ENCODE data around the gene SELENOF. TPM values are rescaled to one million over a fixed set of nuclear protein-coding genes. Genes with fewer than 3 reads are reported as not detected.

SELENOF gene
- total RNA-seq, 1 donor from 2014 or later: 187 TPM

- intact Hi-C loops (cut with micrococcal nuclease): loop anchor here (10.0 kb wide), 1 partner anchor 48 kb away; the partner anchor contains the start of genes HS2ST1 and SELENOF
- Mint-ChIP-seq H3K4me3 (ENCODE audit: low read depth) (no peak overlapping the region), H3K27me3 (ENCODE audit: low read depth) (no peaks in the 10 kb centered on the region), H3K4me1 (ENCODE audit: low read depth) (peaks cover 12% of the 10 kb centered on the region), H3K27ac (no peak overlapping the region), H3K9me3 (no peaks in the 10 kb centered on the region), H3K36me3 (ENCODE audit: low read depth) (peaks cover 20% of the 10 kb centered on the region)
- DNase-seq (ENCODE audit: low spot score): no peak
These were observed 47.3 kb downstream of the SELENOF start for GRCh38 chr1:86866665-86867064.

DNA sequence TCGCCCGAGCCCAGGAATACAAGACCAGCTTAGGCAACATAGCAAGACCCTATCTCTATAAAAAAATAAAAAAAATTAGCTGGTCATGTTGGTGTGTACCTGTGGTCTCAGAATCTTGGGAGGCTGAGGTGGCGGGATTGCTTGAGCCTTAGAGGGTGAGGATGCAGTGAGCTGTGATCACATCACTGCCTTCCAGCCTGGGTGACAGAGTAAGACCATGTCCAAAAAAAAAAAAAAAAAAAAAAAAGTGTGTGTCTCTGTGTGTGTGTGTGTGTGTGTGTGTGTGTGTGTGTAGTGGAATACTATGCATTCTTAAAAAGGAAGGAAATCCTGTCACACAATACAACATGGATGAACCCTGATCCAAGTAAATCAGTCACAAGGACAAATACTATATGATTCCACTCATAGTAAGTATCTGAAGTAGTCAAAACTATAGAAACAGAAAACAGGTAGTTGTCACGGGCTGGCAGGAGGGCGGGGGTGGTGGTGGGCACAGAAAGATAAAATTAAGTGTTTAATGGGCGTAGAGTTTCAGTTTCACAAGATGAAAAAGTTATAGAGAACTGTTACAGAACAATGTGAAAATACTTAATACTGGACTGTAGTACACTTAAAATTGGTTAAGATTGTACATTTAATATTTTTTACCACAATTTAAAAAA, 47.8 kb downstream of the SELENOF start:
- H3K36me3 Mint-ChIP-seq (ENCODE audit: low read depth): peaks cover 20% of the 10 kb centered on the region
- H3K4me1 Mint-ChIP-seq (ENCODE audit: low read depth): peaks cover 12% of the 10 kb centered on the region
- intact Hi-C loops (cut with micrococcal nuclease): loop anchor here (10.0 kb wide), 1 partner anchor 49 kb away; the partner anchor contains the start of genes HS2ST1 and SELENOF
- H3K27ac Mint-ChIP-seq: no peak overlapping the region
- no peak overlapping the region for H3K4me3 Mint-ChIP-seq (ENCODE audit: low read depth)
- DNase-seq (ENCODE audit: low spot score): no peak
- no peaks in the 10 kb centered on the region for H3K27me3 Mint-ChIP-seq (ENCODE audit: low read depth)
- H3K9me3 Mint-ChIP-seq: no peaks in the 10 kb centered on the region

- no peak for DNase-seq (ENCODE audit: low spot score)
- Mint-ChIP-seq H3K27ac (no peak overlapping the region), H3K9me3 (no peaks in the 10 kb centered on the region), H3K27me3 (ENCODE audit: low read depth) (no peaks in the 10 kb centered on the region), H3K4me3 (ENCODE audit: low read depth) (no peak overlapping the region), H3K36me3 (ENCODE audit: low read depth) (peaks cover 23% of the 10 kb centered on the region), H3K4me1 (ENCODE audit: low read depth) (peaks cover 5% of the 10 kb centered on the region)
- intact Hi-C loops (cut with micrococcal nuclease): loop anchor here (10.0 kb wide), 1 partner anchor 52 kb away; the partner anchor contains the start of genes HS2ST1 and SELENOF
These were observed 51.0 kb downstream of the SELENOF start for GRCh38 chr1:86862920-86863319.

DNA sequence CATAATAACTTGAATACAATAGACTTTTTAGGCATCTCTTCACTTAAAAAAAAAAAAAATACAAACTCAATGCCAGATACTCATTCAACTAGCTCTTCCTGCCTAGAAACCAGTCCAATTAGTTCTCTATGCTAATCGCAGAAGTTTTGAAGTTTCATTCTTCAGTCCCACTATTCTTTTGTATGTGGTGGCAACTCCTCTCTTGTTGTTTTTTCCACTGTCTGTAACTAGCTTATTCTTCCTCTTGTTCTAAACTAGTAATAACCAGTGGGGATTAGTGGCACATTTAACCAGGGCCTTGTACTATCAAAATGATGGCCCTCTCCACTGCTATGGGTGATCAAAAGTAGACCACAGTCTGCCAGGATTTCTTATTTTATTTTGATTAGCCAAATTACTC, 52.5 kb downstream of the SELENOF start:
- H3K4me3 Mint-ChIP-seq (ENCODE audit: low read depth): no peak overlapping the region
- H3K9me3 Mint-ChIP-seq: no peaks in the 10 kb centered on the region
- no peak overlapping the region for H3K27ac Mint-ChIP-seq
- peaks cover 4% of the 10 kb centered on the region for H3K4me1 Mint-ChIP-seq (ENCODE audit: low read depth)
- intact Hi-C loops (cut with micrococcal nuclease): loop anchor here (10.0 kb wide), 1 partner anchor 53 kb away; the partner anchor contains the start of genes HS2ST1 and SELENOF
- H3K27me3 Mint-ChIP-seq (ENCODE audit: low read depth): no peaks in the 10 kb centered on the region
- peaks cover 18% of the 10 kb centered on the region for H3K36me3 Mint-ChIP-seq (ENCODE audit: low read depth)
- DNase-seq (ENCODE audit: low spot score): no peak

GRCh38 chr1:86860424-86860823, 53.5 kb downstream of the SELENOF start:
- intact Hi-C loops (cut with micrococcal nuclease): loop anchor here (10.0 kb wide), 1 partner anchor 54 kb away; the partner anchor contains the start of genes HS2ST1 and SELENOF
- no peak overlapping the region for H3K4me3 Mint-ChIP-seq (ENCODE audit: low read depth)
- no peaks in the 10 kb centered on the region for H3K27me3 Mint-ChIP-seq (ENCODE audit: low read depth)
- no peak for DNase-seq (ENCODE audit: low spot score)
- H3K36me3 Mint-ChIP-seq (ENCODE audit: low read depth): peaks cover 13% of the 10 kb centered on the region
- H3K4me1 Mint-ChIP-seq (ENCODE audit: low read depth): no peaks in the 10 kb centered on the region
- no peaks in the 10 kb centered on the region for H3K9me3 Mint-ChIP-seq
- H3K27ac Mint-ChIP-seq: no peak overlapping the region

DNA sequence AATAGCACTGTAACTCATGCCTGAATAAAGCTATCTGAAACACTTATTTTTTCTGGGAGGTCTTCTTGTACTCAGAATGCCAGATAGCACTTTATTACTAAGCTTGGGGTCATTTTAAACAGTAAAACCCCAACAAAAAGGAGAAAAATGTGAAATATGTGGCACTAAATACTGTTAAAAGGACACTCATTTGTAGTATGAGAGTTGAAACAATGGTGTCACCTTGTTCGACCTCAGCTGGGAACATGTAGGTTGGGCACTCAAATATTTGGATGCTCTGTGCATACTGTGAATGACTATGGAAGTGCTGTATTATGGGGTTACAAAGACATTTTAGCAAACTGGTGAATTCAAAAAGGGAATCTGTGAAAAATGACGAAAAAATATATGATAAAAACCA, 53.9 kb downstream of the SELENOF start:
- H3K4me3 Mint-ChIP-seq (ENCODE audit: low read depth): no peak overlapping the region
- no peak overlapping the region for H3K27ac Mint-ChIP-seq
- peaks cover 13% of the 10 kb centered on the region for H3K36me3 Mint-ChIP-seq (ENCODE audit: low read depth)
- H3K9me3 Mint-ChIP-seq: no peaks in the 10 kb centered on the region
- no peaks in the 10 kb centered on the region for H3K4me1 Mint-ChIP-seq (ENCODE audit: low read depth)
- no peak for DNase-seq (ENCODE audit: low spot score)
- intact Hi-C loops (cut with micrococcal nuclease): loop anchor here (10.0 kb wide), 1 partner anchor 55 kb away; the partner anchor contains the start of genes HS2ST1 and SELENOF
- no peaks in the 10 kb centered on the region for H3K27me3 Mint-ChIP-seq (ENCODE audit: low read depth)

DNA sequence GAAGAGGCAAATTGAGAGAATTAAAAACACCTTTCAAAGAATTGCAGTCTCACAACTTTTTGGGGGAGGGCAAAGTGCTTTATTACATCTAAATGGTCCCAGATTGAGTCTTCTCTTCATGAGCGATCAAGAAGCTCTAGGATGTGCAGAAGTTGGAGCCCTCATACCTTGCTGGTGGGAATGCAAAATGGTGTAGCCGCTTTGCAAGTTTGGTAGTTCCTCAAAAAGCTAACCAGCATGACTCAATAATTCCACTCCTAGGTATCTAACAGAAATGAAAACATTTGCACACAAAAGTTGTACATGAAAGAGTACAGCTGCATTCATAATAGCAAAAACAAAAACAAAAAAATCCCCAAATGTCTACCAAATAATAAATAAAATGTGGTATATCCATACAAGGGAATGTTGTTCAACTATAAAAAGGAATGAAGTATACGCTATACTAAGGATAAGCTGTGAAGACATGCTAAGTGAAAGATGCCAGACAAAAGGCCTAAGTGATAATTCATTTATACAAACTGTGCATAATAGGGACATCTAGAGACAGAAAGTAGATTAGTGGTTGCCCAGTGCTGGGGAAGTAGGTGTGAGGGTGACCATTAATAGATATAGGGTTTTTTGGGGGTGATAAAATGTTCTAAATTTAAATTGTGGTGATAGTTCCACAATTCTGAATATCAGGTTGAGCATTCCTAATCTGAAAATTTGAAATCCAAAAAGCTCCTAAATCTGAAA, 55.2 kb downstream of the SELENOF start:
- Mint-ChIP-seq H3K4me1 (ENCODE audit: low read depth) (no peaks in the 10 kb centered on the region), H3K4me3 (ENCODE audit: low read depth) (no peak overlapping the region), H3K27ac (no peak overlapping the region), H3K27me3 (ENCODE audit: low read depth) (no peaks in the 10 kb centered on the region), H3K9me3 (no peaks in the 10 kb centered on the region), H3K36me3 (ENCODE audit: low read depth) (peaks cover 11% of the 10 kb centered on the region)
- intact Hi-C loops (cut with micrococcal nuclease): no loop called here
- no peak for DNase-seq (ENCODE audit: low spot score)

DNA sequence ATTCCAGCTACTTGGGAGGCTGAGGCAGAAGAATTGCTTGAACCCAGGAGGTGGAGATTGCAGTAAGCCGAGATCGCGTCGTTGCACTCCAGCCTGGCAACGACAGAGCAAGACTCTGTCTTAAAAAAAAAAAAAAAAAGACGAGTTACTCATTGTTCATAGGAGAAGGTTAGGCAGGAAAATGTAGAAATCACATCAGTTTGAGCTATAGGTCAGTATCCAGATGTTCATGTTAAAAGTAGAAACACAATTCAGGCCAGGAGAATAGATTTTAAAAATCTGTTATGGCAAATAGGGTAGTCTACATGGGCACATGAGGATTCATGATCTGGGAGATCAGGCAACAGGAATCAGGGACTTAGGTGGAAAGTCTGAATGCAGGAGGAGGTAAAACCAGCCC, 57.7 kb downstream of the SELENOF start:
- Mint-ChIP-seq H3K27ac (no peak overlapping the region), H3K4me3 (ENCODE audit: low read depth) (no peak overlapping the region), H3K4me1 (ENCODE audit: low read depth) (no peaks in the 10 kb centered on the region), H3K9me3 (no peaks in the 10 kb centered on the region), H3K27me3 (ENCODE audit: low read depth) (no peaks in the 10 kb centered on the region), H3K36me3 (ENCODE audit: low read depth) (peaks cover 6% of the 10 kb centered on the region)
- intact Hi-C loops (cut with micrococcal nuclease): no loop called here
- no peak for DNase-seq (ENCODE audit: low spot score)

DNA sequence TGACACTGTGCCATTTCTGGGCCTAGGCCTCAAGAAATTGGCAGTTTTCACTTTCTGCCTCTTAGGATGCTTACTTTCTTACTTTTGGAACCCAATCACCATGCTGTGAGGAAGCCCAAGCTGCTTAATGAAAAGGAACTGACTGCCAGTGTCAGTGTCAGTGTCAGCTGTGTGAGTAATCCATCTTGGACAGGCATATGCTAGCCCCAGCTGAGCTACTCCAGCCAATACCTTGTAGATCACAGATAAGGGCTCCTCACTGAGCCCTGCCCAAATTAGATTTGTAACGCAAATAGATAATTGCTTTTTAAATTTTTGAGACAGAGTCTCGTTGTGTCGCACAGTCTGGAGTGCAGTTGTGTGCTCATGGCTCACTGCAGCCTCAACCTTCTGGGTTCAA, 59.6 kb downstream of the SELENOF start:
- no peak for DNase-seq (ENCODE audit: low spot score)
- Mint-ChIP-seq H3K4me3 (ENCODE audit: low read depth) (no peak overlapping the region), H3K36me3 (ENCODE audit: low read depth) (peaks cover 3% of the 10 kb centered on the region), H3K27ac (no peak overlapping the region), H3K9me3 (no peaks in the 10 kb centered on the region), H3K27me3 (ENCODE audit: low read depth) (no peaks in the 10 kb centered on the region), H3K4me1 (ENCODE audit: low read depth) (no peaks in the 10 kb centered on the region)
- intact Hi-C loops (cut with micrococcal nuclease): no loop called here

DNA sequence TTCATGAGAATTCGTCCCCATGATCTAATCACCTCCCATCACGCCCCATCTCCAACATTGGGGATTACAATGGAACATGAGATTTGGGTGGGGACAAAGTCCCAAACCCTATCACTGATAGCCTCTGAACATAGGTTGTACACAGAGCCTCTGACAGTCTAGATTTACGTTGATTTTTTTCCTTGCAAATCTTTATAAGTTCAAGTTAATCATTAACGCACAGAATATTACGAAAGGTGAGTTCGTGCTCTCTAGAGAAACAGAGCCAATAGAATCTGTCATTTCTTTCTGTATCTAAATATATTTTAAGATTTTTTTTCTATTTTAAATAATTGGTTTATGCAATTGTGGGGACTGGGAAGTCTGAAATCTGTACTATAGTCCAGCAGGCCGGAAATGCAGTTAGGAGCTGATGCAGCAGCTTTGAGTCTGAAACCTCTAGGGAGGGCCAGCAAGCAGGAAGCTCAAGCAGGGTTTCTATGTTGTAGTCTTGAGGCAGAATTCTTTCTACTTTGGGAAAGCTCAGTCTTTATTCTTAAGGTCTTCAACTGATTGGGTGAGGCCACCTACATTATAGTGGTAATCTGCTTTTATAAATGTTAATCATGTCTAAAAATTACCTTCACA, 61.0 kb downstream of the SELENOF start:
- H3K9me3 Mint-ChIP-seq: no peaks in the 10 kb centered on the region
- no peaks in the 10 kb centered on the region for H3K4me1 Mint-ChIP-seq (ENCODE audit: low read depth)
- no peaks in the 10 kb centered on the region for H3K36me3 Mint-ChIP-seq (ENCODE audit: low read depth)
- no peak for DNase-seq (ENCODE audit: low spot score)
- no peaks in the 10 kb centered on the region for H3K27me3 Mint-ChIP-seq (ENCODE audit: low read depth)
- H3K27ac Mint-ChIP-seq: no peak overlapping the region
- intact Hi-C loops (cut with micrococcal nuclease): no loop called here
- H3K4me3 Mint-ChIP-seq (ENCODE audit: low read depth): no peak overlapping the region

GRCh38 chr1:86852289-86852688, 61.6 kb downstream of the SELENOF start:
- Mint-ChIP-seq H3K9me3 (no peaks in the 10 kb centered on the region), H3K27ac (no peak overlapping the region), H3K27me3 (ENCODE audit: low read depth) (peaks cover 2% of the 10 kb centered on the region), H3K4me1 (ENCODE audit: low read depth) (no peaks in the 10 kb centered on the region), H3K4me3 (ENCODE audit: low read depth) (no peak overlapping the region), H3K36me3 (ENCODE audit: low read depth) (no peaks in the 10 kb centered on the region)
- DNase-seq (ENCODE audit: low spot score): no peak
- intact Hi-C loops (cut with micrococcal nuclease): no loop called here

- intact Hi-C loops (cut with micrococcal nuclease): no loop called here
- H3K27me3 Mint-ChIP-seq (ENCODE audit: low read depth): peaks cover 2% of the 10 kb centered on the region
- DNase-seq (ENCODE audit: low spot score): no peak
- H3K4me3 Mint-ChIP-seq (ENCODE audit: low read depth): no peak overlapping the region
- no peaks in the 10 kb centered on the region for H3K36me3 Mint-ChIP-seq (ENCODE audit: low read depth)
- no peak overlapping the region for H3K27ac Mint-ChIP-seq
- peaks cover 5% of the 10 kb centered on the region for H3K4me1 Mint-ChIP-seq (ENCODE audit: low read depth)
- H3K9me3 Mint-ChIP-seq: no peaks in the 10 kb centered on the region
These were observed 64.2 kb downstream of the SELENOF start for GRCh38 chr1:86849756-86850155.

- Mint-ChIP-seq H3K27ac (no peak overlapping the region), H3K27me3 (ENCODE audit: low read depth) (peaks cover 2% of the 10 kb centered on the region), H3K4me1 (ENCODE audit: low read depth) (peaks cover 5% of the 10 kb centered on the region), H3K9me3 (no peaks in the 10 kb centered on the region), H3K4me3 (ENCODE audit: low read depth) (no peak overlapping the region), H3K36me3 (ENCODE audit: low read depth) (no peaks in the 10 kb centered on the region)
- DNase-seq (ENCODE audit: low spot score): no peak
- intact Hi-C loops (cut with micrococcal nuclease): no loop called here
These were observed 65.3 kb downstream of the SELENOF start for GRCh38 chr1:86848654-86849053.
